ENCODE data around the gene EXOC1L. TPM values are rescaled to one million over a fixed set of nuclear protein-coding genes. Genes with fewer than 3 reads are reported as not detected.

The EXOC1L gene
- total and polyA plus RNA-seq, 12 donors: 0.17 TPM; not detected in 11

- Histone ChIP-seq H3K4me1 (replicated peaks in 1 of 2) (peaks cover 17 to 25% of the 10 kb centered on the region in 2 donors), H3K4me3 (no peak overlapping the region), H3K9me3 (replicated peaks in 1 of 3) (no peaks in the 10 kb centered on the region), H3K36me3 (replicated peaks in 1 of 2) (peaks cover 0 to 22% of the 10 kb centered on the region in 2 donors), H3K27ac (peak overlapping the region in 3 of 5 donors; percentile 31 to 61 (median 46)), H3K27me3 (no peaks in the 10 kb centered on the region)
- DNase-seq: peak in 1 of 7 donors; percentile 17
- intact Hi-C loops (cut with DNase I): no loop called here
- TF ChIP-seq POLR2A (IDR thresholded peaks at IDR 0.05): no peak
- TF ChIP-seq CTCF (IDR thresholded peaks at IDR 0.05): no peak
- 47 to 56% (median 52%) methylated on average over 2 of the region's 2 CpGs for WGBS, 4 donors
These were observed 46.8 kb downstream of the EXOC1L start for GRCh38 chr4:55866290-55866907.

- DNase-seq: peak in 4 of 7 donors; percentile 17 to 41 (median 22)
- H3K4me1 ChIP-seq (replicated peaks in 1 of 2): peaks cover 17 to 25% of the 10 kb centered on the region in 2 donors
- peaks cover 0 to 29% of the 10 kb centered on the region in 2 donors for H3K36me3 ChIP-seq (replicated peaks in 1 of 2)
- no peak overlapping the region for H3K4me3 ChIP-seq
- TF ChIP-seq CTCF (IDR thresholded peaks at IDR 0.05): peak; percentile 59 to 83 (median 70)
- TF ChIP-seq POLR2A (IDR thresholded peaks at IDR 0.05): no peak
- intact Hi-C loops (cut with DNase I): no loop called here
- WGBS, 4 donors: 11 to 28% (median 20%) methylated on average over 4 of the region's 4 CpGs
- no peaks in the 10 kb centered on the region for H3K27me3 ChIP-seq
- no peak overlapping the region for H3K27ac ChIP-seq
- H3K9me3 ChIP-seq (replicated peaks in 1 of 3): no peaks in the 10 kb centered on the region
These were observed 47.5 kb downstream of the EXOC1L start for GRCh38 chr4:55866973-55867574.

GRCh38 chr4:55868581-55869090 lies 49.0 kb downstream of the EXOC1L start:
- peaks cover 17 to 25% of the 10 kb centered on the region in 2 donors for H3K4me1 ChIP-seq (replicated peaks in 1 of 2)
- no peak for TF ChIP-seq CTCF (IDR thresholded peaks at IDR 0.05)
- no peak for TF ChIP-seq POLR2A (IDR thresholded peaks at IDR 0.05)
- no peak for DNase-seq
- no peak overlapping the region for H3K27ac ChIP-seq
- no peak overlapping the region for H3K4me3 ChIP-seq
- WGBS, 4 donors: 96 to 100% (median 100%) methylated on average over 1 of the region's 1 CpG
- no peaks in the 10 kb centered on the region for H3K9me3 ChIP-seq (replicated peaks in 1 of 3)
- peaks cover 0 to 42% of the 10 kb centered on the region in 2 donors for H3K36me3 ChIP-seq (replicated peaks in 1 of 2)
- intact Hi-C loops (cut with DNase I): no loop called here
- H3K27me3 ChIP-seq: no peaks in the 10 kb centered on the region

- DNase-seq: no peak
- H3K36me3 ChIP-seq (replicated peaks in 1 of 2): peaks cover 0 to 42% of the 10 kb centered on the region in 2 donors
- H3K27me3 ChIP-seq: no peaks in the 10 kb centered on the region
- no peaks in the 10 kb centered on the region for H3K9me3 ChIP-seq (replicated peaks in 1 of 3)
- no peak for TF ChIP-seq POLR2A (IDR thresholded peaks at IDR 0.05)
- TF ChIP-seq CTCF (IDR thresholded peaks at IDR 0.05): no peak
- intact Hi-C loops (cut with DNase I): no loop called here
- peaks cover 9 to 11% of the 10 kb centered on the region in 2 donors for H3K4me1 ChIP-seq (replicated peaks in 1 of 2)
- 80 to 87% (median 82%) methylated on average over 5 of the region's 5 CpGs for WGBS, 4 donors
- H3K27ac ChIP-seq: no peak overlapping the region
- H3K4me3 ChIP-seq: no peak overlapping the region
These were observed 51.8 kb downstream of the EXOC1L start for GRCh38 chr4:55871299-55871800.

Data from adrenal gland (tissue), 12 donors.